ENCODE data around the gene F2RL2. TPM values are rescaled to one million over a fixed set of nuclear protein-coding genes. Genes with fewer than 3 reads are reported as not detected.
A peak's percentile ranks its signal among the peaks of the same experiment; 100 is the strongest.
"Not testable (repeated sequence)": the region's sequence is repeated elsewhere in the genome, so short reads cannot be mapped to it uniquely, and the experiment has no call there.

The F2RL2 gene
- total and polyA plus RNA-seq, 10 of the 15 experiments (the other 5 are each of a cell fraction or from before 2014, with no cell fraction given): 0.03 to 0.24 (median 0.08) TPM; not detected in 5

- ChIA-PET RAD21 (ENCODE audit: unreplicated experiment) (interaction anchor here (0.5 to 12.9 kb wide), 2 partner anchors 92 to 173 kb away, joined by 4 to 166 read pairs; no protein-coding TSS in a partner anchor), CTCF (interaction anchor here (1.0 to 8.5 kb wide), 7 partner anchors 20 to 264 kb away, joined by 3 to 239 read pairs (median 4); no protein-coding TSS in a partner anchor), SMC1A (ENCODE audit: uncharacterized antibody, unreplicated experiment) (interaction anchor here (1.3 to 8.7 kb wide), 3 partner anchors 34 to 170 kb away, joined by 4 to 154 read pairs (median 6); no protein-coding TSS in a partner anchor)
- H3K9ac ChIP-seq (ENCODE audit: control insufficient read depth, insufficient read depth, low read length); H4K20me1 ChIP-seq (ENCODE audit: control insufficient read depth, insufficient read depth); H3K27ac ChIP-seq (ENCODE audit: control insufficient read depth, insufficient read depth); ATAC-seq; POLR2A ChIA-PET; BruUV-seq (replicated peaks); H3K27me3 ChIP-seq (replicated peaks in 1 of 2; ENCODE audit: control insufficient read depth in 2 of 2, insufficient read depth in 2 of 2, low read length in 1 of 2); H2AFZ ChIP-seq (ENCODE audit: control insufficient read depth, low read depth, low read length); H3K4me3 ChIP-seq; H3K36me3 ChIP-seq (ENCODE audit: control insufficient read depth in 2 of 2, insufficient read depth in 2 of 2, low read length in 1 of 2); H3K4me1 ChIP-seq (ENCODE audit: control insufficient read depth, insufficient read depth, low read length); H3K4me2 ChIP-seq (ENCODE audit: control insufficient read depth, insufficient read depth); H3K79me2 ChIP-seq (ENCODE audit: control insufficient read depth, insufficient read depth, low read length); DNase-seq (ENCODE audit: low read depth, low spot score); H3K9me3 ChIP-seq (replicated peaks; ENCODE audit: control insufficient read depth, insufficient read depth, low read length): not testable (repeated sequence)
- intact Hi-C loops (cut with micrococcal nuclease; ENCODE audit: unreplicated experiment): loop anchor here (5.0 kb wide), 1 partner anchor 263 kb away; no protein-coding TSS in a partner anchor
- in situ Hi-C loops (cut with MboI): loop anchor here (5.0 kb wide), 1 partner anchor 38 kb away; no protein-coding TSS in a partner anchor
- TF ChIP-seq IKZF2 (IDR thresholded peaks at IDR 0.05): peak in 1 of 2 experiments; percentile 40; a peak in 1 of 4 replicates
- peak; percentile 19; the same call in 1 of the 2 replicates for TF ChIP-seq SPI1 (IDR thresholded peaks at IDR 0.05; ENCODE audit: borderline replicate concordance, insufficient read depth, low read depth, low read length)
- peak; percentile 27 for FAIRE-seq
- 0% methylated on average over 1 of the region's 1 CpG for WGBS (ENCODE audit: insufficient coverage, insufficient replicate concordance, low lambda C conversion rate, missing lambda C conversion rate)
Observed at GRCh38 chr5:76603991-76604390, 19.2 kb downstream of the F2RL2 start.

- Histone ChIP-seq H4K20me1 (ENCODE audit: control insufficient read depth, insufficient read depth) (no peaks in the 10 kb centered on the region), H3K36me3 (ENCODE audit: control insufficient read depth in 2 of 2, insufficient read depth in 2 of 2, low read length in 1 of 2) (0 out of 4 replicates have a peak, but pooled peaks cover 0 to 3% of the 10 kb centered on the region in 2 experiments), H3K4me2 (ENCODE audit: control insufficient read depth, insufficient read depth) (no peak overlapping the region), H2AFZ (ENCODE audit: control insufficient read depth, low read depth, low read length) (no peak overlapping the region), H3K79me2 (ENCODE audit: control insufficient read depth, insufficient read depth, low read length) (no peaks in the 10 kb centered on the region), H3K9me3 (replicated peaks; ENCODE audit: control insufficient read depth, insufficient read depth, low read length) (no peaks in the 10 kb centered on the region), H3K4me3 (no peak overlapping the region), H3K4me1 (ENCODE audit: control insufficient read depth, insufficient read depth, low read length) (no peaks in the 10 kb centered on the region), H3K27me3 (replicated peaks in 1 of 2; ENCODE audit: control insufficient read depth in 2 of 2, insufficient read depth in 2 of 2, low read length in 1 of 2) (no peaks in the 10 kb centered on the region), H3K9ac (ENCODE audit: control insufficient read depth, insufficient read depth, low read length) (no peak overlapping the region), H3K27ac (ENCODE audit: control insufficient read depth, insufficient read depth) (no peak overlapping the region)
- FAIRE-seq: no peak
- intact Hi-C loops (cut with micrococcal nuclease; ENCODE audit: unreplicated experiment) (loop anchor here (1.0 to 5.0 kb wide), 2 partner anchors 39 to 265 kb away; no protein-coding TSS in a partner anchor), in situ Hi-C loops (cut with MboI) (loop anchor here (5.0 kb wide), 1 partner anchor 40 kb away; no protein-coding TSS in a partner anchor)
- ChIA-PET POLR2A (interaction anchor here (1.1 kb wide), 1 partner anchor 173 kb away, joined by 3 read pairs; no protein-coding TSS in a partner anchor), RAD21 (ENCODE audit: unreplicated experiment) (interaction anchor here (0.7 to 12.9 kb wide), 9 partner anchors 9 to 251 kb away, joined by 3 to 166 read pairs (median 4); no protein-coding TSS in a partner anchor), CTCF (interaction anchor here (0.5 to 8.5 kb wide), 28 partner anchors 9 to 726 kb away, joined by 3 to 239 read pairs (median 4); no protein-coding TSS in a partner anchor), SMC1A (ENCODE audit: uncharacterized antibody, unreplicated experiment) (interaction anchor here (0.9 to 8.7 kb wide), 19 partner anchors 9 to 197 kb away, joined by 3 to 154 read pairs (median 4); no protein-coding TSS in a partner anchor)
- no peak; the same call in 1 of the 3 replicates for ATAC-seq
- no peak for DNase-seq (ENCODE audit: low read depth, low spot score)
- WGBS (ENCODE audit: insufficient coverage, insufficient replicate concordance, low lambda C conversion rate, missing lambda C conversion rate): 50% methylated on average over 2 of the region's 2 CpGs
- no peak for TF ChIP-seq IKZF2 (IDR thresholded peaks at IDR 0.05)
- no peak for TF ChIP-seq BACH1 (IDR thresholded peaks at IDR 0.05; ENCODE audit: borderline replicate concordance)
- peak; percentile 19; the same call in 1 of the 2 replicates for TF ChIP-seq SMC3 (IDR thresholded peaks at IDR 0.05; ENCODE audit: borderline replicate concordance, low read length)
- TF ChIP-seq CTCF (IDR thresholded peaks at IDR 0.05 in 2 of 3, conservative IDR thresholded peaks at IDR 0.05 in 1 of 3; ENCODE audit: control insufficient read depth in 2 of 3, extremely low read depth in 1 of 3, insufficient read depth in 1 of 3, low read depth in 3 of 3, low read length in 3 of 3): peak in 2 of 3 experiments; percentile 9 to 26; a peak in 1 of 6 replicates
- no peak for TF ChIP-seq IRF3 (IDR thresholded peaks at IDR 0.05)
- peak; percentile 29; the same call in 1 of the 2 replicates for TF ChIP-seq RAD21 (IDR thresholded peaks at IDR 0.05; ENCODE audit: insufficient read depth, low read depth, low read length)
- TF ChIP-seq TCF12 (IDR thresholded peaks at IDR 0.05; ENCODE audit: low read depth, low read length): no peak
- TF ChIP-seq CHD4 (IDR thresholded peaks at IDR 0.05): no peak
- no TSS peak for BruUV-seq (replicated peaks)
Observed at GRCh38 chr5:76602094-76602726, 21.0 kb downstream of the F2RL2 start.
